HPDE6-E6E7 (cell line): Measurements from ENCODE around the gene MAFF.
"Not testable (repeated sequence)": the region's sequence is repeated elsewhere in the genome, so short reads cannot be mapped to it uniquely, and the experiment has no call there.

Experiments used
- DNase-seq: peaks from one replicate; pipeline ENCODE4 v3.0.0; 2011; ENCODE audit warnings: missing footprints; ENCODE audit errors: extremely low spot score

Gene MAFF

DNA sequence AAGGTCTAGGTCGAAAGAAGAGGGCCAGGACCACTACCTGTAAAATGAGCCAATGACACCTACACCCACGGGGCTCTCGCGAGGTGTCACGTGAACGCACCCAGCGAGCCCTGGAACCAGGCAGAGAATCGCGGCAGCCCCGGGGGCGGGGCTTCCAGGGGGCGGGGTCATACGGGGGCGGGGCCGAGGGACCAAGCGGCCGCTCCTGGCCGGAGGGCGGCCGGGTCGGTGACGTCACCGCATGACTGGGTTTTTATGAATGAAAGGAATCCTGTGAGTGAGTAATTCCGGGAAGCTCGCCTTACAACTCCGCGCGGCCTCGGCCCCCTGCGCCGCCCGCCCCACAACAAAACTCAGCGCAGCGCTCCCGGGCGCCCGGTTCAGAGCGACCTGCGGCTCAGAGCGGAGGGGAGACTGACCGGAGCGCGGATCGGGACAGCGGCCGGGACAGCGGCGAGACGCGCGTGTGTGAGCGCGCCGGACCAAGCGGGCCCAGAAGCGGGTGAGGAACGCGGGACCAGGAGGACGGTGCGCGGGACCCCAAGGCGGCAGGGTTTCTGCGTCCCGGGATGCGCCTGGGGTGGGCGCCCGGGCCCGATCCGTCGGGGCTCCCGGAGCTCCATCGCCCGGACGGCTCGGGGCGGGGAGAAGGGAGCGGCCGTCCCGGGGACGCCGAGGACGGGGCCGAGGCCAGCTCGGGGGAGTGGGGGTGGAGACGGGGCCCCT is at the start of gene MAFF:
Gene MAFF (plus strand): TSS at position 284 of the 726 bp plus-strand sequence. CDS start 11,860 bp downstream, outside the sequence.
- peak; percentile 80 for DNase-seq

DNA sequence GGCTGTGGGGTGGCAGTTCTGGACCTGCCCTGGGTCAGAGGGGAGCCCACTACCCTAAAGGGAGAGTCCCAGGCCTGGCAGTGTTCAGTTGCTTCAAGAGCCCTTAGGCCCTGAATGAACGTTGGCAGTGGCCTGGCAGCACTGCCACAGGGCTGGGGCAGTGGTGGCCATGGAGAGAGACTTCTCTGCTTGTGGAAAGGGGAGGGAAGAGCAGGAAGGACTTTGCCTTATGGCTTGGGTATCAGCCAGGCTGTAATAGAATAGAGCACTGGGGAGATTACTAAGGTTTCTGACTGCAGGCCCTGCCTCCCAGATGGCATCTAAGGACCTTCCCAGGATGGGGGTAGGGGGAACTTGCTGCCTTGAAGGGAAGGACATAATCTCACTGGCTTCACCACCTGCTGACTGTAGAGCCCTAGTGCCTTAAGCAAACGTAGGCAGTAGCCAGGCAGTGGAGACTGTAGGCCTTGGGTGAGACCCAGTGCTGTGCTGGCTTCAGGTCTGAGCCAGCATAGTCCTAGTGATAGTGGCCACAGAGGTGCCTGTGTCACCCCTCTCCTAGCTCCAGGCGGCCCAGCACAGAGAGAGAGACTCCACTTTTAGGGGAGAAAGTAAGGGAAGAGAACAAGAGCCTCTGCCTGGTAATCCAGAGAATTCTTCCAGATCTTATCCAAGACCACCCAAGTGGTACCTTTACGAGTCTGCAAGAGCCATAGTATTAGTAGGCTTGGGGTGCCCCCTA is 47.8 kb upstream of the MAFF start:
- no peak for DNase-seq

DNA sequence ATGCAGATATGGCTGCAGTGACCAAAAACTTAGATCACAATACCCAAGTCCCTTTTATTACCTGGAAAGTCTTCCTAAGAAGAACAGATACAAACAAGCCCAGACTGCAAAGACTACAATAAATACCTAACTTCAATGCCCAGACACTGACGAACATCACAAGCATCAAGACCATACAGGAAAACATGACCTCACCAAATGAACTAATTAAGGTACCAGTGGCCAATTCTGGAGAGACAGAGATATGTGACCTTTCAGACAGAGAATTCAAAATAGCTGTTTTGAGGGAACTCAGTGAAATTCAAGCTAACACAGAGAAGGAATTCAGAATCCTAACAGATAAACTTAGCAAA is 47.3 kb upstream of the MAFF start:
- not testable (repeated sequence) for DNase-seq

DNA sequence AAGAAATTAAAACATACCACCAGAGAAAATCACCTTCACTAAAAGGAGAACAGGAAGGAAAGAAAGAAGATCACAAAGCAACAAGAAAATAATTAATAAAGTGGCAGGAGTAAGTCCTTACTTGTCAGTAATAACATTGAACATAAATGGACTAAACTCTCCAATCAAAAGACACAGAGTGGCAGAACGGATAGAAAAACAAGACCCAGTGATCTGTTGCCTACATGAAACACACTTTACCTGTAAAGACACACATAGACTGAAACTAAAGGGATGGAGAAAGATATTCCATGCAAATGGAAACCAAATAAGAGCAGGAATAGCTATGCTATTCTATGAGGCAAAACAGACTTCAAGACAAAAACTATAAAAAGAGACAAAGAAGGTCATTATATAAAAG is 46.1 kb upstream of the MAFF start:
- DNase-seq, result no peak

DNA sequence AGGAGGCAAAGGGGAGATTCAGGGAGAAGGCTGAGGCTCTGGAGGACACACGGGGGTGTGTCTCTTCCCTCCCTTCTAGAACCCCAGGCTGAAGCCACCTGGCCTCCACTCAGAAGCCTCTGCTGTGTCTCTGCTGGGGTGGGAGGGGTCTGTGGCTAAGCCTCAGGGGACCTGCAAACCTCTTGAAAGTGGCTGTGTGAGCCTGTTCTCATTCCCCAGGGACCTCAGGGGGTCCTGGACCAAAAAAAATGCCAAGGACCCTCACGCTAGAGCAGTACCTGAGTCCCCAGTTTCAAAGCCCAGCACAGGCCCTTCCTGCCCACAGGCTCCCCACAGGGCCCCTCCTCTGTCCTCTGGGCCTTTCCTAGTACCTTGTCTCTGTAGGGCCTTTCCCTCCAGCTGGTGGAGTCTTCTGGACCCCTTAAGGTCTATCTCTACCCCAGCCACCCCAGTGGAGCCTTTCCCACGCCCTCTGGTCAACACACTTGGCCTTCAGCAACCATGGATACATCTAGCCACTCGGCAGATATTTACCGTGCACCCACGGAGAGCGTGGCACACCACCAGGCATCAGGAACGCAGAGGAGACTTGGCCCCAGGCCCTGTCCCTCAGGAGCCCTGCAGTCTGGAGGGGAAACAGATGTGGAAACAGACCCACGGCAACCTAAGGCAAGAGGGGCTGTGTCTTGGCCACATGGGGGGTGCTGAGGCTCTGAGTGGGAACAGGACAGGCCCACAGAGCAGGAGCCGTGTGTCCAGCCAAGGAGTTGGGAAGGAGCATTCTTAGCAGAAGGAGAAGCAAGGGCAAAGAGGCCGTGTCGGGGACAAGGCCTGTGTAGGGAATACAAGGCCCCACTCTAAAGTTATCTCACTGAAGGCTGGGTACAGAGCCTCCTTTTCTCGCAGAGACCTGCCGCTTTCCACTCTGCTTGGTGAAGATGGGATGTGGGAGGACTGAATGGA is 38.6 kb upstream of the MAFF start:
- DNase-seq, result no peak

DNA sequence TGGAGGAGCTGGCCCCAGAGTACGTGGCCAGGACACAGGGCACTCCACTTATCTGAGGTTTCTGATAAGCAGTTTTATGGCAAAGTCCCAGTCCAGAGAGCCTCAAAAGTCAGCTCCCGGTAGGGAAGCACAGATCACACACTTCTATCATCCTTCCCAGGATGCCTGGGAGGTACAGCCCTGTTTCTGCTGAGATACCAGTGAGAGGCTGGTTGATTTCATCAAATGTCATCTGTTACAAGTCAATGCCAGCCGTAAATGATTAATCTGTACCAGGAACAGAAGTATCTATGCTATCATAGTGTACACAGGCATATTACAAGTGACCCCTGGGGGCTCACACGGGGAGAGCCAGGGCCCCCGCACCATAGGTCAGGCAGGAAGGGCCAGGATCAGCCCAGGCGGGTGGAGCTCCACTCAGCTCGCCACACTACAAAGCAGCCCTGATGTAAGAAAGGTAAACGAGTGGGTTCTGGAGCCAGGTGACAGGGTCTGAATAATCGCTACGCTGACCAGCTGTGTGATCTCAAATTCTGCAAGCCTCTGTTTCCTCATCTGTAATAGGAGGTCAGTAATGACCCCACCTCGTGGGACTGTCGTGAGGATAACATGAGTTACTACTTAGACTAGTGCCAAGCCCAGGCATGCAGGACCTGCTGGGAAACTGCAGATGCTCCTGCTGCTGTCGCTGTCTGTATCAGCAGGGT is 37.8 kb upstream of the MAFF start:
- DNase-seq, result no peak

DNA sequence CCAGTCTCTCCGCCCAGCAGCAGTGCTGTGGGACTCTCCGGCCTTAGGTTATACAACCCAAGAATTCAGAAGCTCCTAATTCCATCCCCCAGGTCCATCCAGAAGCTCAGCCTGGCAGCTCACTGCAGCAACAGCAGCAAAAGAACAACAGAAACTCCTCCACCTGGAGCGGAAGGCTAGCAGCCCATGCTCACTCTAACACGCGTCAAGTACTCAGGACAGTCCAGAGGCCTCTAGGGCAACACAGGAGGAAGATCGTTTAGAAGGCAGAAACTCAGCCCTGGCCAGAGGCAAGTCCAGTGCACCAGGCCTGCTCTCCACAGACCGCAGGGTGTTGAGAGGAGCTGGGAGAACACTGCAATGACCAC is 37.3 kb upstream of the MAFF start:
- no peak for DNase-seq

DNA sequence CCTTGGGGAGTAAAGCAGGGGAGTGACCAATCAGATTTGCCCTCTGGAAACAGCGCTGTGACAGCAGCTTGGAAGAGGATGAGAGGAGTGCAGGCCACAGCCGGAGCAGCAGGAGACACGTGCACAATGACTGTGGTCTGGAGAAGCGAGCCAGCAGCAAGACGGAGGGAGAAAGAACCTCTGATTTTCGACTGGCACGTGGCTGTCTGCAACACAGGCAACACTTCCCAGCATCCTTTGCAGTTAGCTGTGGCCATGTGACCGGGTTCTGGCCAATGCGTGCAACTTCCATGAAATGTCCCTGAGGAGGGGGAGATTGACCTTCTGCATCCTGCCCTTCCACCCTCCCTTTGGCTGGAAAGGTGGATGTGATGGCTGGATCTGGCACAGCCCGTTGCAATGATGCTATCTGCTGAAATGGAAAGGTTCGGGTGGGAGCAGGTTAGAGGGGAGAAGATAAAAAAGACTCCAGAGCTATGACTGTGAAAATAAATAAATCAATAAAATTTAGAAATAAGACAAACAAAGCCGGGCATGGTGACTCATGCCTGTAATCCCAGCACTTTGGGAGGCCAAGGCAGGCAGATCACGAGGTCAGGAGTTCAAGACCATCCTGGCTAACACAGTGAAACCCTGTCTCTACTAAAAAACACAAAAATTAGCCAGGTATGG is 35.7 kb upstream of the MAFF start:
- no peak for DNase-seq

DNA sequence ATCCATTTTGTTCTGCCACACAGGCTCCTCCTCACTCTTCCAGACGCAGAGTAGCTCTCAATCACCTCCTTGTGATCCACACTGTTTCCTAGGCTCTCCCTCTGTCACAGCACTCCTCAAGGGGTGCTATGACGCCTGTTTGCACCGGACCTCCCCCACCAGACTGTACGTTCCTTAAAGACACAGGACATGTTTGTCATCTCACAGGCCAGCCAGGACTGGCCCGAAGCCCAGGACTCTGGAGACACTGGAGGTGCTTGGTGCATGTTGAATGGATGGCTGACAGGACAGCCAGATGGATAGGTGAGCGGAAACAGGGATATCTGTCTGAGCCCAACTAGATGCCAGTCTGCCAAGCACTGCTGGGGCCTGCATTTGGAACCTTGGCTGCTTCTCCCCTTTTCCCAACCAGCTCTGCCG is 33.8 kb upstream of the MAFF start:
- no peak for DNase-seq

DNA sequence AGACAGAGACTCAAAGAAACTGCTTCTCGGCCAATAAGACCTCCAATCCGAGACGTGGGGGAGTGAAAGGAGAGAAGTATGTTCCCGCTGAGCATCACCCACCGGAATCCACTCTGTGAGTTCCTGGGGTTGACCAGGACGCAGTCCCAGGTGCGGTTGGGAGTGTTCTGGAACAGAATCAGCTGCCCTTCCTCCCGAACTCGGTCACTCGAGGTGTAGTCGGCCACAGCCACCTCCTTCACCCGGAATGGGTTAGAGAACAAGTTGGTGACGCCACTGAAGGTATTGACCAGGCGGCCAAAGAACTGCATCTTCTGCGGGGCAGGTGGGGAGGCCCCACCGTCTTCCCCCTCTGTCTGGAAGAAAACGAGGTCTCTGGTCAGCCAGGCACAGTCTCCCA is 32.7 kb upstream of the MAFF start:
- no peak for DNase-seq

DNA sequence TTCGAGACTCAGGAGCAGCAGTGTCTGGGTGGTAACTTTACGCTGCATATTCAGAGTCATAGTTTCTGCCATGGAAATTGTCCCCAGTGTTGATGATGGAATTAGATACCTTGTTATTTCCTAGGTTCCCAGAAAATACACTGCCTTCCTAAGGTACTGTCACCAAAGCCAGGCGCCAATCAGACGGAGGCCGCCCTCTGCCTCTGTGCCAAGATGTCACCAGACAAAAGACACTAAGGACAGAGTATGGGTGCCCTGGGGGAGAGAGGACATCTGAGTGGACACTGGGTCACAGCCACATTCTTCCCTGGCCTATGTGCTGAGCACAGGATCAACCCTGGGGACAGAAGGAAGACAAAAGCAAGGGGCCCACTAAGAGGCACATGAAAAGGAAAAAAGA is 31.3 kb upstream of the MAFF start:
- DNase-seq, result no peak

DNA sequence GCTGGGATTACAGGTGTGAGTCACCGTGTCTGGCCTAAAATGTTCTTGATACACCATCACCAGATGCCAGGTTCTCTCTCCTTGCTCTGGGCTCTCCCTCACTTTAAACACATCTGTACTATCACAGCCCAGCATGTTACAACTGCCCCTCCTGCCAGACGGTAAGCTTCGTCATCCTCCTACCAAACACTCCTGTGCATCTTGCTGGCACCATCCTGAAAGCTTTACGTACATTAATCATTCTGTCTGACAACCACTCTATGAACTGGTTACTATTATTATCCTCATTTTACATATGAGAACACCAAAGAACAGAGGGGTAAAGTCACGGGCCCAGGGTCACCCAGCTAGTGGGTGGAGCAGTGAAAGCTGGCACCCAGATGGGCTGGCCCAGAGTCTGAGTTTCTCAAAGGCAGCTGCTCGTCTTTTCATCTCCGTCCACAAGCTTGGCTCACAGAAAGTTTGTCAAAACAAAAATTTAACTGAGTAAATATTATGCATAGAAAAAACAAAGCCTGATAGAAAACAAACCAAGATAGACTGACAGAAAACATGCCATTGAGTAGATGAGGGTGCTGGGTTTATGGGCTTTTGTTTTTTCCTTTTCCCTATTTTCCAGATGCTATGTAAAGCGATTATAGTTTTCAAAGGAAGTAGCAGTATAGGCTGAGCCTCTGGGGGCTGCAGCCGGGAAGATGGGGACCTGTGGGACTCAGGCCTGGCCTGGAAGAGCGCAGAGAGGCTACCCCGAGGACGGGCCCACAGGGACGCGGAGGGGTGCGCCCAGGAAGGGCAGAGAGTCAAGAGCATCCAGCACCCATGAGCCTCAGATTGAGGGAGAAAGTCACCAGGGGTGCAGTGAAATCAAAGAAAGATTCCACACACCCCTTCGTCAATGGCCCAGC is 29.6 kb upstream of the MAFF start:
- DNase-seq, result no peak

DNA sequence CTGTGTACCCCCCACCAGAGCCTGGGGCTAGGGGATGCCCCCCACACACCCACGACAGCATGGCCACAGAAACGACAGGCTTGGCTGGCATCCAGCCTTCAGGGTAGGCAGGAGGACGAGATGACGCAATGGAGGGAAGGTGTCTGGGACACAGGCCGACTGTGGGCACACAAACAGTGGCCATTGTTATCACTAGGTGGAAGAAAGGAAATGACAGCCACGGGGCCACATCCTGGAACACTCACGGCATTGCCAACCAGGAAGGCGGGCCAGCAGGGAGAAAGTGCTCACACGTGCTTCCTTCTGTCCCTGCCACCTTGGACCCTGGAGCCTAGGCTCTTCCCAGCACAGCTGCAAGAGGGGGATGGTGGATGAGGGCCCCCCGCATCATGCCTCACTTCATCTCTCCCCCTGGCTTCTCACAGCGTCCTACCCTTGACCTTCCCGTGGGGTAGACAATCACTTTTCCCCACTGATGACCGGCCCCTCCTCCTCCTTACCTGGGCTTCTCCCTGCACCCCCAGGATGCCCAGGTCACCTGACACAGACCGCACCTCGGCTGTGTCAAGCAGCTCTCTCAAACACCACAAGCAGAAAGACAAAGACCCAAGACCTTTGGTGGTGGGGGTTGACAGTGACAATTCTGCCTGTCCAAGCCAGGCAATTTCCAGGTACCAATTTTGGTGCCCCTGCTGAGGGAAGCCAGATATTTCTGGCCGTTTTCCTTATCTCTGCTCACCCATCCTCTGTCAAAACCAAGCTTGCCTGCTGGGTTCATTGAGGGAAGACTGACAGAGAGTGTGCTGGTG is 28.8 kb upstream of the MAFF start:
- DNase-seq, result no peak

DNA sequence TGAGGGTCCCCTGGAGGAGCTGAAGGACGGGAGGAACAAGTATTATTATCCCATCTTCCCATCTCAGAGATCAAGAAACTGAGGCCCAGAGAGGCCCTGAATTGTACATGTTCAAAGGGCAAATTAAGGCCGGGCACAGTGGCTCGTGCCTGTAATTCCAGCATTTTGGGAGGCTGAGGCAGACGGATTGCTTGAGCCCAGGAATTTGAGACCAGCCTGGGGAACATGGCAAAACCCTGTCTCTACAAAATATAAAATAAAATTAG is 28.2 kb upstream of the MAFF start:
- no peak for DNase-seq

DNA sequence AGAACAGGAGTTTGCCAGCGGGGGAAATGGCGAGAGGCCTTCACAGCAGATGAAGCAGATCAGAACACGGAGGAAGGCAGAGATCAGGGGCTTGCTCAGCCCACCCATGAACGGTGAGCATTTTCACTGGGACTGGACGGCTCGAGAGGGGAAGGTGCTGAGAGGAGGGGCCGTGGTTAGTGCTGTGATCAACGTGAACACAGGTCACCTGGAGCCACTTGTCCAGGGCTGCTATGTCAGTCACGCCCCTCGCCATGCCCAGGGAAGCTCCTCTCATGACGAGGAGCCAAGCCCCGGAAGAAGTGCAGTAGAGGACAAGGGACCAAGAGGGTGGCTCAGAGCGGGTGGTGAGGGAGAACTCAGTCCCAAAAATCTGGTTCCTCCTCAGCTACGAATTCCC is 27.2 kb upstream of the MAFF start:
- DNase-seq, result no peak

DNA sequence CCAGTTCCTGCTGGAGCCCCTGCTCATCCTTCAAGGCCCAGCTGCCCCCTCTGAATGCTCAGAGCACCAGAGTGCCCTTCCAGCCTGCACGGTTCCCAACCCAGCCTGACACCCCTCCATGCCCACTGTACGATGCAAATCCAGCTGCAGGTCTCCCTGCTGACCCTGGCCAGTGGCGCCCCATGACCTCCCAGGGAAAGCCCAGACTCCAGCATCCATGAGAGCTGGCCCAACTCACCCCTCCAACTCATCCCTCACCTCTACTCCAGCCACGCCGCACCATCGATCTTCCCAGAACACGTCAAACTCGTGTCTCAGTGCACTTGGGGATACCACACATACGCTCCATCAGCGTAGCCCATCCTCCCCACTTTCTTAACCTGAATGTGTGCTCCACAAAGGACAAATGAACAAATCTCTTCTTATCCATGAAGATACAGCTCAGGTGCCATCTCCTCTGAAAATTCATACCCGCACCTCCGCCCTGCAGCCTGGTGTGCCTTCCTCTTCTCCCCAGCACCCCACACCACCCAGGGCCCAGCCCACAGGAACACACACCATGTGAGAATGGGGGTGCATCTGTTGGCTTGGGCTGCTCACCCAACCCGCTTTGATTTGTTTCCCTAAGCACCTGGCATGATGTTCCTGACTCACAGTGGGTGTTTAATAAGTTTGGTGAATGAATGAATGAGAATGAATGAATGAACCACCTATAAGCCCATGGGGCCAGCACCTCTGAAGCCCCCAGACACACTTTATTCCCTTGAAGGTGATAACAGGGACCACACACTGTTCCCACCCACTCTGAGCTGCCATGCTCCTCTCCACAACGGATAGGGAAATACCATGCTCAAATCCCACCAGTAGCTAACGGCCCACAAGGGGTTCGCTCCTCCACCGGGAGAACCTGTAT is 26.3 kb upstream of the MAFF start:
- DNase-seq, result no peak

DNA sequence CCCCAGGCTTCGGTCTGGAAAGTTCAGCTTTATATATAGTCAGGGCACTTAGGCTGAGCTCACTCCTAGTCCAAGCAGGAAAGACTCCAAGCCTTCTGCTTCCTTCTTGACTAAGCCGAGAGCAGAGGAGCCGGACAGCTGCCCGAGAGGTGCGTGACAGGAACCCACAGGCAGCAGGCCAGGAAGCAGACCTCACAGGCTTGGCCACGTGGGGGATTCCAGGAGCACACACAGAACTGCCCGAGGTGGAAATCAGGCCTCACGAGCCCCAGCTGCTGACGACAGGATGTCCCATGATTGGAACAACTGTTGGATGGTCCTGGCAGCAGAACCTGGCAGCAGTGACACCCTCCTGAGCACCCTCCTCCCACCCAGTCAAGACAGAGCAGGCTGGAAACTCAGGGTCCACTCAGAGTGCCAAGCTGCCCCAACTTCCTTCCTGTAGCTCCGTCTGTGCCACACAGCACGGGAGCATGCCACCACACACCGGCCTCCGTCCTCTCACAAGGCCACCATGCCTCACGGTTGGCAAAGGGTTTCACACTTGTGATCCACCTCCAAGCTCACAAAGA is 25.5 kb upstream of the MAFF start:
- DNase-seq, result no peak

DNA sequence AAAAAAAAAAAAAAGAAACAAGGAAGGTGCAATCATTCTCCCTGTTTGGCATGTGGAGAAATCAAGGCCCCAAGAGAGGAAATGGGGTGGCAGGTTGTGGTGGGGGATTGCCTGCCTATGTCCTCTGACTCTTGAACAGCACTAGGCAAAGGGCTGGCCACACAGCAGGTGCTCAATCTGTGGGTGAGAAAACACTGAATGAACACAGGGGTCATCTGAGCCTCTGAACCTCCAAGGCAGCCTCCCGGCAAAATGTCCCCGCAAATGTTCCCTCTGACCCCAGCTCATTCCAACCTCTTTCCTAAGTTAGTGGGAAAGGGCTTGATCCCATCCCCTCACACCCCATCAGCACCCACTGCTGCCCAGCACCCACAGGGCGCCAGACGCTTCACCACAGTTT is 24.8 kb upstream of the MAFF start:
- no peak for DNase-seq
